Peyer's patch (tissue), 4 donors: Measurements from ENCODE around the gene SS18L1.

Experiments
- POLR2A ChIP-seq, 2 donors: fragments of 450-650 bp; IDR thresholded peaks; one replicate each; pipeline ENCODE4 v1.5.1; 2017; ENCODE audit warnings: antibody characterized with exemption in 2 of 2, mild to moderate bottlenecking in 2 of 2, moderate library complexity in 2 of 2
- TF ChIP-seq, protein P1 (sequence below), 6 experiments: fragments of 450-650 bp in 4 of 6; fragments of 200-600 bp in 2 of 6; sonication (generic) in 1 of 6; IDR thresholded peaks; one replicate each; pipeline ENCODE4 v1.5.1; 2017 to 2019; ENCODE audit warnings: antibody characterized with exemption in 6 of 6, mild to moderate bottlenecking in 3 of 6, moderate library complexity in 1 of 6

DNA sequence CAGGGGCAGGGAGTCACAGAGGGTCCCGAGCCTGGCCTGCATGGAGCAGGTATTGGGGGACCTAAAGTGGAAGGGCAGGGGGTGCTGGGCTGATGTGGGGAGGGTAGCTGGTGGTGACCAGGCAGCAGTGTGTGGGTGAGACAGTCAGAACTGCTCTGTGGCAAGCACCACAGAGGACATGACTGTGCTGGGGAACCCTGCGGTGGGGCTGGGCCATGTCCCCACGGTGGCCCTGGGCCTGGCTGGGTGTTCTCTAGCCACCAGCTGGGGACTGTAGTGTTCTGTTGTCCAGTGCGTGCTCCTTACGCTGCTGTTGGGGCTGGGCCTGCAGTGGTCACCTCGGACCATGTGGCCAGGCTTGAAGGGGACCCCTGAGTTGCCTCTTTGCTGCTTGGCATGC, 3.6 kb downstream of the SS18L1 start:
- no peak for TF ChIP-seq POLR2A (IDR thresholded peaks at IDR 0.05)
- TF ChIP-seq, protein P1, sequence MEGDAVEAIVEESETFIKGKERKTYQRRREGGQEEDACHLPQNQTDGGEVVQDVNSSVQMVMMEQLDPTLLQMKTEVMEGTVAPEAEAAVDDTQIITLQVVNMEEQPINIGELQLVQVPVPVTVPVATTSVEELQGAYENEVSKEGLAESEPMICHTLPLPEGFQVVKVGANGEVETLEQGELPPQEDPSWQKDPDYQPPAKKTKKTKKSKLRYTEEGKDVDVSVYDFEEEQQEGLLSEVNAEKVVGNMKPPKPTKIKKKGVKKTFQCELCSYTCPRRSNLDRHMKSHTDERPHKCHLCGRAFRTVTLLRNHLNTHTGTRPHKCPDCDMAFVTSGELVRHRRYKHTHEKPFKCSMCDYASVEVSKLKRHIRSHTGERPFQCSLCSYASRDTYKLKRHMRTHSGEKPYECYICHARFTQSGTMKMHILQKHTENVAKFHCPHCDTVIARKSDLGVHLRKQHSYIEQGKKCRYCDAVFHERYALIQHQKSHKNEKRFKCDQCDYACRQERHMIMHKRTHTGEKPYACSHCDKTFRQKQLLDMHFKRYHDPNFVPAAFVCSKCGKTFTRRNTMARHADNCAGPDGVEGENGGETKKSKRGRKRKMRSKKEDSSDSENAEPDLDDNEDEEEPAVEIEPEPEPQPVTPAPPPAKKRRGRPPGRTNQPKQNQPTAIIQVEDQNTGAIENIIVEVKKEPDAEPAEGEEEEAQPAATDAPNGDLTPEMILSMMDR (IDR thresholded peaks at IDR 0.05): no peak
